HG03066 (cell line): ENCODE measurements around the gene SOX5.
"Not testable (repeated sequence)": the region's sequence is repeated elsewhere in the genome, so short reads cannot be mapped to it uniquely, and the experiment has no call there.

Source experiments
- ATAC-seq: cut with Tn5 transposase; IDR thresholded peaks from one replicate; pipeline ENCODE4 v1.9.1; 2021; ENCODE audit warnings: low read depth; ENCODE audit not compliant: unreplicated experiment

Gene SOX5

GRCh38 chr12:23911574-23911973 is 37.9 kb downstream of the SOX5 start:
- no peak for ATAC-seq

DNA sequence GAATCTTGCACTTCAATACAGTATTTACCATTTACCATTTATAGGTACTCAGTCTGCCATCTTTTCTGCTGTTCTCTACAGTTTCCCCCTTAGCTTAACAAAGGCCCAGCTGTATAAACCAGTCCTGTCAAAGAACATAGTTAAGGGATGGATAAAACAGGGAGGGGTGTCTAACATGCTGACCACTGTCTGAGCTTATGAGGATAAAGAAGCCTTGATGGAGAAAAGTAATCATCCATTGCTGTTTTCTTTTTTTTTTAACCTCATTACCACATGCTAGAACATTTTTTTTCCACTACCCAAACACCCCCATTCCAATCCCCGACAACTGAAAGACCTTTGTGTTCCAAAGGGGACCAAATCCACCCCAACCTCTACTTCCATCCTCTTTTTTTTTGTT is 39.9 kb downstream of the SOX5 start:
- ATAC-seq: no peak

- no peak for ATAC-seq
Measured at GRCh38 chr12:23906329-23906728, 43.1 kb downstream of the SOX5 start.

DNA sequence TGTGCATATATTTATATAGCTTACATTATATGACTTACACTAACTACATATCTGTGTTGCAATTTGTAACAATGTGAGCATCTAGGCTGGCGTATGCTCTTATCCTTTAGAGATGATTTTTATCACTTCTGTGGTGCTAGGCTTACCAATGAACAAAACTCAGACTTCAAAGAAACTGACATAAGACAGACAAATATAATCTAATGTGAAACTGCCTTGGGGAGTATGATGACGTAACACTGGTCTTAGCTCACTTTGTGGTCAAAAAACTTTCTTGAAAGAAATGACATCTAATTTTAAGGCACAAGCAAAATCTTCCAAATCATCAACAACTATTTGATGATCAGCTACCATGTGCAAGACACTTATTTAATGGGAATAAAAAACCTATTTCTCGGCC is 50.0 kb downstream of the SOX5 start:
- no peak for ATAC-seq

DNA sequence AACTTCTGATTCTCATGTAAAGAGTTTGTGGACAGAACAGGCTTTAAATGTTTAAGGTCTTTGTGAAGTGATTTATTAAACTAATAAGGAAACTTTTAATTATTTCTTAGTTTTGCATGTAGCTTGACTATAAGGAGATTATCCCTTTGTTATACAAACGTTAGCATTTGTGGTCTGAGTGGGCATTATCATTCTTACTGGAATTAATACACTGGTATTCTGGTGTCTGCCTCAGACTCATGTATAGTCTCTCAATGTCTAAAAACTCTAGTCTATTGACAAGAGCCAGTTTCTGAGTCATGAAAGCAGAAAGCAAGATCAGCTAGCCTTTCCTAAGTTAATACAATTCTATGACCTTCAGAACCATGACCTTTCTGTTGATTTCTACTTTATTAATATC is 51.3 kb downstream of the SOX5 start:
- no peak for ATAC-seq

- ATAC-seq: no peak
Measured at GRCh38 chr12:23895792-23896218, 53.7 kb downstream of the SOX5 start.

DNA sequence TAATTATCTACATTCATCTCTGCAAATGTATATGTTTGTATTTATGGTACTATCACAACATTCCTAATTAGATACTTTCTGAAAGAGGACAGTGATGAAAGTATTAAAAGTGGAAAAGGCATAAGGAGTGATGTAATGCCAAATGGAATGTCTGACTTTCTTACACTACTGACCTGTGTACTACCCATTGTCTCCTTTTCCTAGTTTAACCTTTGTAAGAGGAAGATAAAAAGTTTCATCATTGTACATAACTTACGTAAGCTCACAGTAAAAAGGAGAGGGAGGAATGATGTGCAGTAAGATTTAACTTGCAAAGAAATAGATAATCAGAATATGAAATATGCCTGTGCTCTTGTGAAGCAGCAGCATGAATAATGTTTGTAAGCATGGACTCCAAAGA is 55.9 kb downstream of the SOX5 start:
- no peak for ATAC-seq

- no peak for ATAC-seq
Measured at GRCh38 chr12:23891115-23891514, 58.4 kb downstream of the SOX5 start.

GRCh38 chr12:23889069-23889440 is 60.4 kb downstream of the SOX5 start:
- no peak for ATAC-seq

GRCh38 chr12:23888396-23889068 is 60.9 kb downstream of the SOX5 start:
- no peak for ATAC-seq

GRCh38 chr12:23887055-23887835 is 62.2 kb downstream of the SOX5 start:
- ATAC-seq: no peak

DNA sequence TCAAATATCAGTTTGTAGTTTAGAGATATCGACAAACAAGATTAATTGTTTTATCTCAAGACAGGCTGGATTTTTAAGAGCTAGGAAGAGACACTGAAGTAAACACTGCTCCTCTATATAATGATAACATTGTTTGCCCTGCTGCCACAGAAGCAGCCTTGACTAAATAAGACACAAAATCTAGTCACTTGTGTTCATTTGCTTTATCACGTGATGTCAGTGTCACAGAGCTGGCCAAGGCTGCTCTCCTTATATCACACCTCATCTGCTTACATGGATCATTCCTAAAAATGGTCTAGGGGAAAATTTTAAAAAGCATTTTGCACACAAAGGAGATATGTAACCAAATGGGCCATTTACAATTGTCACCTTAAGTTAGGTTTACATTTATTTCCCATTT is 64.1 kb downstream of the SOX5 start:
- ATAC-seq: no peak

DNA sequence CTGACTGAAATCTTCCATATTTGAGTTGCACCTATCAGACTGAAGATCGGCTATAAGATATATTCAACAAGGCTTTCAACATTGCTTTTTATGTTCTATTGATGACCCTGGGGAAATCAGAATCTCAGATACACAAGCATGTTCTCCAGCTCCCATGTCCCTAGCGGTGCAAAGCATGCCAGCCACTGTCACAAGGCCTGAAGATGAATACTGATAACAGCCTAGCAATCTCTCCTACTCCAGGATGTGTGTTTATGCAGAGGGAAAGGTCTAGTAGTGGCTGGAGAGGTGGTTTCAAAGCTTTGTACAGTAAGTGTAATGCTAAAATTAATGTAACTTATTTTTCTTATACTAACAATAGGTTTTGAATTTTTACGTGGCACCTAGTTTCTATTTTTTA is 64.6 kb downstream of the SOX5 start:
- ATAC-seq: no peak

DNA sequence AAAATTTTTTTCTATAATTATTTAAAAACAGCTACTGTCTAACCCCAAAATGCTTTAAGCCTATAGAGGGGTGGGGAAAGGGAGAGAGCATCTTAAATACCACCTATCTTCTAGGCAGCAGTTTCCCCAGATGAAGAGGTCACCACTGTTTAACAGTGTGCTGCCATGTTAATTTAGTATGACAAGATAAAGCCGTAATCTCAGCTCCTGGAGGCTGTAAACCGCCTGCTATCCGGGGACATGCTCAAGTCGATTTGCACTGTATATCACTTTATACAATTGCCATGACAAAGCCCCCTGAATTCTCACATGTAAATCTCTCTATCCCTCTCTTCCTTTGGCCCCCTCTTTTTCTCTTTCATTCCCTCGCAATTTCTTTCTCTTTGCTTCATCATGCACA is 68.5 kb downstream of the SOX5 start:
- no peak for ATAC-seq

DNA sequence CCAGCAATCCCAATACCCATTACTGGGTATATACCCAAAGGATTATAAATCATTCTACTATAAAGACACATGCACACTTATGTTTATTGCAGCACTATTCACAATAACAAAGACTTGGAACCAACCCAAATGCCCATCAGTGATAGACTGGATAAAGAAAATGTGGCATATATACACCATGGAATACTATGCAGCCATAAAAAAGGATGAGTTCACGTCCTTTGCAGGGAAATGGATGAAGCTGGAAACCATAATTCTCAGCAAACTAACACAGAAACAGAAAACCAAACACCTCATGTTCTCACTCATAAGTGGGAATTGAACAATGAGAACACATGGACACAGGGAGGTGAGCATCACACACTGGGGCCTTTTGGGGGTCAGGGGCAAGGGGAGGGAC is 72.9 kb downstream of the SOX5 start:
- ATAC-seq: not testable (repeated sequence)

DNA sequence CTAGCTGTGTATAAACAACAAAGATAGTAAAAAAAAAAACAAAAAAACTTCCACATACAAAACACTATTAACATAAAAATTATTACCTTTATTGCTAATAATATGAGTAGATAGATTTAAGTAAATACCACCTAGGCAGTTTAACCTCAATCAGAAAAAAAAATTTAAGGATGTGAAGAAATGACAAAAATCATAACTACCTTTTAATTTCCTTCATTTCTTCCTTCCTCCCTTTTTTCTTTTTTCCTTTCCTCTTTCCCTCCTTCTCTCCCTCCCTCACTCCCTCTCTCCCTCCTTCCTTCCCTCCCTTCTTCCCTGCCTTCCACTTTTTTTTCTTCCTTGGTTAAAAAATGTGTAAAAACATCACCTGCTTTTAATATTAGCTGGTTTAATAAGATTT is 81.7 kb downstream of the SOX5 start:
- ATAC-seq: no peak

DNA sequence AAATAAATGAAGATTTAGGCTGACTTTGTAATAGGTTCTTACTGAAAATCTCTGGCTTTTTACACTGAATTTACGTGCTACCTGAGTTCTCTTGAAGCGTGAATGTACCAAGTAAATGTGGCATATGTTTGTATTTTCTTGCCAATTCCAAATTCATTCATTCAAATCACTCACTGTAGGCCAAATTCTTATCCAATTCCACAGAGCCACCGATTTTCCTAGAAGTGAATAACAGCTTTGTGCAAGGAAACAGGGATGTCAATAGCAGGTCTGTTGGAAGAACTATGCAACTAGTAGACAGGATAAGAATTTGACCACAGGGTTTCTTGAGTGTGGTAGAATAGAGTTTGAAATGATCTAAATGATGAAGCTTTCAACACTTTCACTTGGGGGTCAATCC is 86.8 kb downstream of the SOX5 start:
- no peak for ATAC-seq

DNA sequence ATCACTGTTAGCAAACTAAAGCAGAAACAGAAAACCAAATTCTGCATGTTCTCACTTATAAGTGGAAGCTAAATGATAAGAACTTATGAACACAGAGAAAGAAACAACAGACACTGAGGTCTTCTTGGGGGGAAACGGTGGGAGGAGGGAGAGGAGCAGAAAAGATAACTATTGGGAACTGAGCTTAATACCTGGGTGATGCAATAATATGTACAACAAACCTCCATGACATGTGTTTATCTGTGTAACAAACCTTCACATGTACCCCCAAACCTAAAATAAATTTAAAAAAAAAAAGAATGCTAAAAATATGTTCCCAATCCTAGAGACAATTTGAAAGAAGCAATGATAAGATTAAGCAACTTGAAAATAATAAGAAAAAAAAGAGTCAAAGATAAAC is 89.5 kb downstream of the SOX5 start:
- ATAC-seq: no peak

DNA sequence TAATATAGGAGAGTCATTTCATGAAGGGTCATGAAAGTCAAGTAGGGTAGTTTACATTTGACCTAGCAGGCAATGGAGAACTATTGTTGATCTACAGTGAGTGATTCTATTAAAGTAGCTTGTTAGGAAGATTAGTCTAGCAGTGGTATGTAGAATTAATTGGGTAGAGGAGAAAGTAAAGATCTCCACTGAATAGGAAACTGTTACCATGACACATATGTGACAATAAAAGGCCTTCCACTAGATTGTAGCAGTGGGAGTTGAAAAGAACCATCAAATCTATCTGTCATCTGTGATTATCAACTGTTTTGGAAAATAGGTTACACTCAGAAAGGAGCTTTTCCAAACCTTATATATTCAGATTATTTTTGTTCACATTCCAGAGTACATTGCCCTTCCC is 92.3 kb downstream of the SOX5 start:
- no peak for ATAC-seq

DNA sequence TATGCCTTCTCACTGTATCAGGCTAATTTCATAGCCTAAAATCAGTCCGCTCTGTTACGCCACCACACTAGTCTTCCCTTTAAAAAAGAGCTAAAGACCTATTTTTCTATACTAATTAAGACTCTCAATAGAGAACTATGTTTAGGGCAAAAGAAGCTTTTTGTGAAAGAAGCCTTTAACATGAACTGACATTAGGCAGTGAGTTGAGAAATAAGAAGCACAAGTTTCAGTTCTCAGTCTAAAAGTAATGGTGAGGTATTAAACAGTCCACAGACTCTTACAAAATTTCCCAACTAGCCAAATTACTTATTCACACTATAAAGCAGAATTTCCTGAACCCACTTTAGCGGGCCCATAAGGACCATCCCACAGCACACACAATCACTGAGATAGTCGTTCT is 93.7 kb downstream of the SOX5 start:
- no peak for ATAC-seq

GRCh38 chr12:23854598-23854997 is 94.9 kb downstream of the SOX5 start:
- no peak for ATAC-seq

DNA sequence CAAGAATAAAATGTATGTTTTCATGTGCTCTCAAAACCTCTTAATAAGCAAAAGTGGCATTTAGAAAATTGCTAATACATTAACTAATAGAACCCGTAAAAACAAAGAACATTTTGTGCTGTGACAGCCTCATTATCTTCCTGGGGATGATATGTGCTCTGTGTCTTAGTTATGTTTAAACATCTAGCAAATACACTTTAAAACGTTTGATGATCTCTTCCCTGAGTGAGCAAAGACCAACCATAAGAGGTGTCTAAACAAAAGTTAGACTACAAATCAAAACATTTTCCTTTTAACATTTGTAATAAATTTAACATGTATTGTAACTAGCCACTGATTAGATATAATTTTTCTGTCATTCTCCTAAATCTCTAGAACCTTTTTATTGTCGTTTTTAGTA is 95.8 kb downstream of the SOX5 start:
- ATAC-seq: no peak
